Measurements from ENCODE around the gene RHBDL1. TPM values are rescaled to one million over a fixed set of nuclear protein-coding genes. Genes with fewer than 3 reads are reported as not detected.

Gene RHBDL1
- total and polyA plus RNA-seq, 2 experiments from 2014 or later, result 8.4 to 10.1 TPM

DNA sequence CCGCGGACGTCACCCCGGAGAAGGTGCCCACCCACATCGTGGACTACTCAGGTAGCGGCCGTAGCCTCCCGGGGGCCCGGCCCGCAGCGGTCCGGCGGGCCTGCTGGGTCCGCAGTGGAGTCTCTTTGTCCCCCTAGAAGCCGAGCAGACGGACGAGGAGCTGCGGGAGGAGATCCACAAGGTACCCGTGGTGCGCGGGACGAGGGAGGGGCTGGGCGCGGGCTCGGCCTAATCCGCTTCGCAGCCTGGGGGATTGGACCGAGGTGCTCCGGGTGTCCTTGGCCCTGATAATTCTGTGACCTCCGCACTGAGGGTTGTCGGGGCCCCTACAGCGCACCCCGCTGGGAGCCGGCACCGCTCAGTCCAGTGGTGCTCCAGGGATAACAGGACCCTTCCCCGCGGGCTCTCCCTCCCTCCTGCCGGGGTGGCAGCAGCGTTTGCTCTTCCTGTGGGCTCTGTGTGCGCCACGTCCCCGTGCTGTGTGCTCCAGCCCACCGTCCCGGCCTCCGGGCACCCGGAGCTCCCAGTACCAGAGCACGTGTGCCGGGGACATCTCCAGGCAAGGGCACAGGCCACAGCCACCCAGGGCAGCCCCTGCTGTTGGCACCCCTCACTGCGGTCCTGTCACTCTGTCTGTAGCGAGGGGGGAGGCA is 6.8 kb upstream of the RHBDL1 start:
- H2AFZ ChIP-seq, result no peak overlapping the region
- Mint-ChIP-seq H3K9me3 (no peaks in the 10 kb centered on the region; the same call in 2 of the 3 replicates), H3K27me3 (ENCODE audit: insufficient read depth, low read depth, poor library complexity) (peaks cover 2% of the 10 kb centered on the region), H3K36me3 (ENCODE audit: low read depth) (peaks cover 24% of the 10 kb centered on the region), H3K4me1 (no peaks in the 10 kb centered on the region), H3K4me3 (peak overlapping the region; percentile 71), H3K27ac (no peak overlapping the region)
- ATAC-seq (peak; percentile 12), DNase-seq (ENCODE audit: low spot score) (no peak)
- H3K36me3 ChIP-seq (ENCODE audit: insufficient read depth), result peaks cover 11% of the 10 kb centered on the region; the same call in 1 of the 2 replicates
- H3K27ac ChIP-seq (ENCODE audit: low read depth), result no peak overlapping the region
- H3K4me1 ChIP-seq (ENCODE audit: insufficient read depth), result no peaks in the 10 kb centered on the region
- peaks cover 16% of the 10 kb centered on the region for H3K79me2 ChIP-seq (replicated peaks; ENCODE audit: insufficient read depth)
- H3K4me3 ChIP-seq, result peak overlapping the region; percentile 91
- TF ChIP-seq, protein P1, sequence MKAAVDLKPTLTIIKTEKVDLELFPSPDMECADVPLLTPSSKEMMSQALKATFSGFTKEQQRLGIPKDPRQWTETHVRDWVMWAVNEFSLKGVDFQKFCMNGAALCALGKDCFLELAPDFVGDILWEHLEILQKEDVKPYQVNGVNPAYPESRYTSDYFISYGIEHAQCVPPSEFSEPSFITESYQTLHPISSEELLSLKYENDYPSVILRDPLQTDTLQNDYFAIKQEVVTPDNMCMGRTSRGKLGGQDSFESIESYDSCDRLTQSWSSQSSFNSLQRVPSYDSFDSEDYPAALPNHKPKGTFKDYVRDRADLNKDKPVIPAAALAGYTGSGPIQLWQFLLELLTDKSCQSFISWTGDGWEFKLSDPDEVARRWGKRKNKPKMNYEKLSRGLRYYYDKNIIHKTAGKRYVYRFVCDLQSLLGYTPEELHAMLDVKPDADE (IDR thresholded peaks at IDR 0.05), result no peak
- TF ChIP-seq, protein P2, sequence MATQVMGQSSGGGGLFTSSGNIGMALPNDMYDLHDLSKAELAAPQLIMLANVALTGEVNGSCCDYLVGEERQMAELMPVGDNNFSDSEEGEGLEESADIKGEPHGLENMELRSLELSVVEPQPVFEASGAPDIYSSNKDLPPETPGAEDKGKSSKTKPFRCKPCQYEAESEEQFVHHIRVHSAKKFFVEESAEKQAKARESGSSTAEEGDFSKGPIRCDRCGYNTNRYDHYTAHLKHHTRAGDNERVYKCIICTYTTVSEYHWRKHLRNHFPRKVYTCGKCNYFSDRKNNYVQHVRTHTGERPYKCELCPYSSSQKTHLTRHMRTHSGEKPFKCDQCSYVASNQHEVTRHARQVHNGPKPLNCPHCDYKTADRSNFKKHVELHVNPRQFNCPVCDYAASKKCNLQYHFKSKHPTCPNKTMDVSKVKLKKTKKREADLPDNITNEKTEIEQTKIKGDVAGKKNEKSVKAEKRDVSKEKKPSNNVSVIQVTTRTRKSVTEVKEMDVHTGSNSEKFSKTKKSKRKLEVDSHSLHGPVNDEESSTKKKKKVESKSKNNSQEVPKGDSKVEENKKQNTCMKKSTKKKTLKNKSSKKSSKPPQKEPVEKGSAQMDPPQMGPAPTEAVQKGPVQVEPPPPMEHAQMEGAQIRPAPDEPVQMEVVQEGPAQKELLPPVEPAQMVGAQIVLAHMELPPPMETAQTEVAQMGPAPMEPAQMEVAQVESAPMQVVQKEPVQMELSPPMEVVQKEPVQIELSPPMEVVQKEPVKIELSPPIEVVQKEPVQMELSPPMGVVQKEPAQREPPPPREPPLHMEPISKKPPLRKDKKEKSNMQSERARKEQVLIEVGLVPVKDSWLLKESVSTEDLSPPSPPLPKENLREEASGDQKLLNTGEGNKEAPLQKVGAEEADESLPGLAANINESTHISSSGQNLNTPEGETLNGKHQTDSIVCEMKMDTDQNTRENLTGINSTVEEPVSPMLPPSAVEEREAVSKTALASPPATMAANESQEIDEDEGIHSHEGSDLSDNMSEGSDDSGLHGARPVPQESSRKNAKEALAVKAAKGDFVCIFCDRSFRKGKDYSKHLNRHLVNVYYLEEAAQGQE (IDR thresholded peaks at IDR 0.05; ENCODE audit: unreplicated experiment), result no peak
- TF ChIP-seq EZH2 (IDR thresholded peaks at IDR 0.05; ENCODE audit: low read depth, unreplicated experiment), result no peak
- TF ChIP-seq ZNF331 (CRISPR knock-in tag; IDR thresholded peaks at IDR 0.05; ENCODE audit: low read depth), result no peak
- TF ChIP-seq JUNB (IDR thresholded peaks at IDR 0.05; ENCODE audit: unreplicated experiment), result no peak
- no peak for TF ChIP-seq STAT1 (IDR thresholded peaks at IDR 0.05; ENCODE audit: unreplicated experiment)
- TF ChIP-seq EZH2phosphoT487 (IDR thresholded peaks at IDR 0.05; ENCODE audit: unreplicated experiment), result no peak
- no peak for TF ChIP-seq ZNF114 (CRISPR knock-in tag; IDR thresholded peaks at IDR 0.05)
- TF ChIP-seq NANOG (IDR thresholded peaks at IDR 0.05; ENCODE audit: borderline replicate concordance), result no peak
- TF ChIP-seq, protein P3, sequence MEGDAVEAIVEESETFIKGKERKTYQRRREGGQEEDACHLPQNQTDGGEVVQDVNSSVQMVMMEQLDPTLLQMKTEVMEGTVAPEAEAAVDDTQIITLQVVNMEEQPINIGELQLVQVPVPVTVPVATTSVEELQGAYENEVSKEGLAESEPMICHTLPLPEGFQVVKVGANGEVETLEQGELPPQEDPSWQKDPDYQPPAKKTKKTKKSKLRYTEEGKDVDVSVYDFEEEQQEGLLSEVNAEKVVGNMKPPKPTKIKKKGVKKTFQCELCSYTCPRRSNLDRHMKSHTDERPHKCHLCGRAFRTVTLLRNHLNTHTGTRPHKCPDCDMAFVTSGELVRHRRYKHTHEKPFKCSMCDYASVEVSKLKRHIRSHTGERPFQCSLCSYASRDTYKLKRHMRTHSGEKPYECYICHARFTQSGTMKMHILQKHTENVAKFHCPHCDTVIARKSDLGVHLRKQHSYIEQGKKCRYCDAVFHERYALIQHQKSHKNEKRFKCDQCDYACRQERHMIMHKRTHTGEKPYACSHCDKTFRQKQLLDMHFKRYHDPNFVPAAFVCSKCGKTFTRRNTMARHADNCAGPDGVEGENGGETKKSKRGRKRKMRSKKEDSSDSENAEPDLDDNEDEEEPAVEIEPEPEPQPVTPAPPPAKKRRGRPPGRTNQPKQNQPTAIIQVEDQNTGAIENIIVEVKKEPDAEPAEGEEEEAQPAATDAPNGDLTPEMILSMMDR (conservative IDR thresholded peaks at IDR 0.05; ENCODE audit: low read depth in 2 of 2), result no peak
- TF ChIP-seq, protein P4, sequence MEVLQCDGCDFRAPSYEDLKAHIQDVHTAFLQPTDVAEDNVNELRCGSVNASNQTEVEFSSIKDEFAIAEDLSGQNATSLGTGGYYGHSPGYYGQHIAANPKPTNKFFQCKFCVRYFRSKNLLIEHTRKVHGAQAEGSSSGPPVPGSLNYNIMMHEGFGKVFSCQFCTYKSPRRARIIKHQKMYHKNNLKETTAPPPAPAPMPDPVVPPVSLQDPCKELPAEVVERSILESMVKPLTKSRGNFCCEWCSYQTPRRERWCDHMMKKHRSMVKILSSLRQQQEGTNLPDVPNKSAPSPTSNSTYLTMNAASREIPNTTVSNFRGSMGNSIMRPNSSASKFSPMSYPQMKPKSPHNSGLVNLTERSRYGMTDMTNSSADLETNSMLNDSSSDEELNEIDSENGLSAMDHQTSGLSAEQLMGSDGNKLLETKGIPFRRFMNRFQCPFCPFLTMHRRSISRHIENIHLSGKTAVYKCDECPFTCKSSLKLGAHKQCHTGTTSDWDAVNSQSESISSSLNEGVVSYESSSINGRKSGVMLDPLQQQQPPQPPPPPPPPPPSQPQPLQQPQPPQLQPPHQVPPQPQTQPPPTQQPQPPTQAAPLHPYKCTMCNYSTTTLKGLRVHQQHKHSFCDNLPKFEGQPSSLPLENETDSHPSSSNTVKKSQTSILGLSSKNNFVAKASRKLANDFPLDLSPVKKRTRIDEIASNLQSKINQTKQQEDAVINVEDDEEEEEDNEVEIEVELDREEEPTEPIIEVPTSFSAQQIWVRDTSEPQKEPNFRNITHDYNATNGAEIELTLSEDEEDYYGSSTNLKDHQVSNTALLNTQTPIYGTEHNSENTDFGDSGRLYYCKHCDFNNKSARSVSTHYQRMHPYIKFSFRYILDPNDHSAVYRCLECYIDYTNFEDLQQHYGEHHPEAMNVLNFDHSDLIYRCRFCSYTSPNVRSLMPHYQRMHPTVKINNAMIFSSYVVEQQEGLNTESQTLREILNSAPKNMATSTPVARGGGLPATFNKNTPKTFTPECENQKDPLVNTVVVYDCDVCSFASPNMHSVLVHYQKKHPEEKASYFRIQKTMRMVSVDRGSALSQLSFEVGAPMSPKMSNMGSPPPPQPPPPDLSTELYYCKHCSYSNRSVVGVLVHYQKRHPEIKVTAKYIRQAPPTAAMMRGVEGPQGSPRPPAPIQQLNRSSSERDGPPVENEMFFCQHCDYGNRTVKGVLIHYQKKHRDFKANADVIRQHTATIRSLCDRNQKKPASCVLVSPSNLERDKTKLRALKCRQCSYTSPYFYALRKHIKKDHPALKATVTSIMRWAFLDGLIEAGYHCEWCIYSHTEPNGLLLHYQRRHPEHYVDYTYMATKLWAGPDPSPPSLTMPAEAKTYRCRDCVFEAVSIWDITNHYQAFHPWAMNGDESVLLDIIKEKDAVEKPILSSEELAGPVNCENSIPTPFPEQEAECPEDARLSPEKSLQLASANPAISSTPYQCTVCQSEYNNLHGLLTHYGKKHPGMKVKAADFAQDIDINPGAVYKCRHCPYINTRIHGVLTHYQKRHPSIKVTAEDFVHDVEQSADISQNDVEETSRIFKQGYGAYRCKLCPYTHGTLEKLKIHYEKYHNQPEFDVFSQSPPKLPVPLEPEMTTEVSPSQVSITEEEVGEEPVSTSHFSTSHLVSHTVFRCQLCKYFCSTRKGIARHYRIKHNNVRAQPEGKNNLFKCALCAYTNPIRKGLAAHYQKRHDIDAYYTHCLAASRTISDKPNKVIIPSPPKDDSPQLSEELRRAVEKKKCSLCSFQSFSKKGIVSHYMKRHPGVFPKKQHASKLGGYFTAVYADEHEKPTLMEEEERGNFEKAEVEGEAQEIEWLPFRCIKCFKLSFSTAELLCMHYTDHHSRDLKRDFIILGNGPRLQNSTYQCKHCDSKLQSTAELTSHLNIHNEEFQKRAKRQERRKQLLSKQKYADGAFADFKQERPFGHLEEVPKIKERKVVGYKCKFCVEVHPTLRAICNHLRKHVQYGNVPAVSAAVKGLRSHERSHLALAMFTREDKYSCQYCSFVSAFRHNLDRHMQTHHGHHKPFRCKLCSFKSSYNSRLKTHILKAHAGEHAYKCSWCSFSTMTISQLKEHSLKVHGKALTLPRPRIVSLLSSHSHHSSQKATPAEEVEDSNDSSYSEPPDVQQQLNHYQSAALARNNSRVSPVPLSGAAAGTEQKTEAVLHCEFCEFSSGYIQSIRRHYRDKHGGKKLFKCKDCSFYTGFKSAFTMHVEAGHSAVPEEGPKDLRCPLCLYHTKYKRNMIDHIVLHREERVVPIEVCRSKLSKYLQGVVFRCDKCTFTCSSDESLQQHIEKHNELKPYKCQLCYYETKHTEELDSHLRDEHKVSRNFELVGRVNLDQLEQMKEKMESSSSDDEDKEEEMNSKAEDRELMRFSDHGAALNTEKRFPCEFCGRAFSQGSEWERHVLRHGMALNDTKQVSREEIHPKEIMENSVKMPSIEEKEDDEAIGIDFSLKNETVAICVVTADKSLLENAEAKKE (CRISPR knock-in tag; IDR thresholded peaks at IDR 0.05), result no peak
- TF ChIP-seq CREB1 (CRISPR knock-in tag; IDR thresholded peaks at IDR 0.05; ENCODE audit: low read depth), result no peak
- no peak for TF ChIP-seq POLR2AphosphoS5 (IDR thresholded peaks at IDR 0.05; ENCODE audit: low read depth)
- peak overlapping the region; percentile 88 for H3K4me2 ChIP-seq
- peaks cover 3% of the 10 kb centered on the region for H4K20me1 ChIP-seq (replicated peaks; ENCODE audit: insufficient read depth)
- no peaks in the 10 kb centered on the region for H3K9me2 ChIP-seq (ENCODE audit: insufficient read depth)
- H3F3A ChIP-seq (replicated peaks; ENCODE audit: low read depth), result peaks cover 9% of the 10 kb centered on the region; the same call in 1 of the 2 replicates
- no peaks in the 10 kb centered on the region for H3K27me3 ChIP-seq (ENCODE audit: insufficient read depth)
